NCI-H2196 (cell line): Measurements from ENCODE around the gene BTBD9.

Experiments
- DNase-seq: peaks from one replicate; lab custom pipeline; 2025; ENCODE audit not compliant: unreplicated experiment; lab: John Stamatoyannopoulos, UW

Gene BTBD9

GRCh38 chr6:38214159-38214558, 425.6 kb downstream of the BTBD9 start:
- DNase-seq = no peak

DNA sequence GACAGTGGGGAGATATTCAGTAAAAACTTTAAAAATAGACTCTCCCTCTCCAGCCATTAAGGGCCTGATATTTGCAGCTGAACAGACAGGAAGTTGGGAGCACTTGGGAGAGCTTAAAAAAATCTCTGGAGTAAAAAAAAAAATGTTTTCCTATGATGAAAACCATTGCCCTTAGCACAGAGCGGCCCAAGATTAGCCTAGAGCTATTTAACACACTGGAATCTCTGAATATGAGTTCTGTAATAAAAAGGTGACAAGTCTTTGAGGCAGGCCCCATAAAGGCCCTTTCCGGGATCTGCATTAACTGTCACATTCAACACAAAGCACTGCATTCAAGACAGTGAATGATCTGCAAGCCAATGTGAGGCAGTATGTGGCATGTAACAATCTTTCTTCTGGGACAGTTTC, 426.5 kb downstream of the BTBD9 start:
- DNase-seq = no peak

DNA sequence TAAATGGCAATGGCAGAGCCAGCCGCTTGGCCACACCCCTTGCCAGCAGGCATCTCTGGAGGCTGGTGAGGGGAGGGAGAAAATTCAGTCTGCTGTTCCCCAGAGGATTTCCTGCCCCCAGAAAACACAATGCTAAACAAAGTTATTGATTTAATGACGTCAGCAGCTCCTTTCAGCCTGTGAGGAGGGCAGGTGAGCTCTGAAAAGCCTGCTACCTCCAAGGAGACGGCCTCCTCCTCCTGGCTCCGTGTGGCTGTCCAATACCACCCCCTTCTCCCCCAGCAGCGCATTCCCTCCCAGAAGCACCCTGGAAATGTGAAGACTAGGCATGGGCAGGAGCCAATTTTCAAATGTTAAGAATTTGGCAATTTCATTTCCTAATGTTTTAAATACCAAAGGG, 427.1 kb downstream of the BTBD9 start:
- peak; percentile 75 for DNase-seq

- DNase-seq = no peak
Measured at GRCh38 chr6:38212116-38212515, 427.6 kb downstream of the BTBD9 start.

- no peak for DNase-seq
Measured at GRCh38 chr6:38209371-38210260, 430.1 kb downstream of the BTBD9 start.

GRCh38 chr6:38208028-38208427, 431.7 kb downstream of the BTBD9 start:
- no peak for DNase-seq

- no peak for DNase-seq
Measured at GRCh38 chr6:38207375-38207774, 432.4 kb downstream of the BTBD9 start.

- no peak for DNase-seq
Measured at GRCh38 chr6:38198219-38198618, 441.5 kb downstream of the BTBD9 start.

- DNase-seq = no peak
Measured at GRCh38 chr6:38195113-38195635, 444.6 kb downstream of the BTBD9 start.

- no peak for DNase-seq
Measured at GRCh38 chr6:38194589-38194988, 445.1 kb downstream of the BTBD9 start.

- DNase-seq = no peak
Measured at GRCh38 chr6:38194282-38194572, 445.5 kb downstream of the BTBD9 start.

DNA sequence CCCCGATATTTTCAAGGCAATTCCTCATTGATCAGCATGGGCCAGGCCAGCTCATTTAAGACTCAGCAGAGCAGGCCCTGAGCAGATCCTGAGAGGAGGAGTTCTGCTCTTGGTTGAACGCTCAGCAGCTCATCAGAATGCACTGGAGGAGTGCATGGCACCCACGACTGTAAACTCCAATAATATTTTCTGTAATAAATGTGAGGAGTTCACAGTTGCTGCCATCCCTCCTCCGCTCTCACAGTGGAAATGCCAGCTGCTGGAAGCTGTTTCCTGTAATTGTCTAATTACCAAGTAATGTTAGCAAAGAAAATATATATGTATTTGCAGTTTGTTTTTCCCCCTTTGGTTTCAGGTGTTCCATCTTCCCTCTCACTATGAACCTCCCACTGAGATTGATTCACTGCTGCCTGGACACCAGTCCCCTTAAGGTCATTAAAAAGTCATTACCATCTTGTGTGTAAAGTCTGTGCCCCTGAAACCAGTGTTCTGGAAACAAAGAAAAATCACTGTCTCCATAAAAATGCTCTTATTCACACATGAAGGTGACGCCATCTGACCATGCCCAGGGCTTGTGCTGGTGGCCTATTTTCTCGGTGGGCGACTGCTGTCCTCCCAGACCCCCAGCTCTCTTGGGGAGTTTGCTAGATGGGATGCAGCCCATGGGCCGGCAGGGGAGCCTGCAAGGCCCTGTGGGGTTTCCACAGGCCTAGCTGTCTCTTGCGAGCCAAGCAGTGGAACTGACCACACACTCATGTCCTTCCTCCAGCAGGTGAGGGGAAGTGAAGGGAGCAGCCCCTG, 446.0 kb downstream of the BTBD9 start:
- no peak for DNase-seq

- no peak for DNase-seq
Measured at GRCh38 chr6:38193051-38193450, 446.7 kb downstream of the BTBD9 start.

- DNase-seq = no peak
Measured at GRCh38 chr6:38192487-38192886, 447.2 kb downstream of the BTBD9 start.

GRCh38 chr6:38192011-38192410, 447.7 kb downstream of the BTBD9 start:
- no peak for DNase-seq

- no peak for DNase-seq
Measured at GRCh38 chr6:38191418-38191817, 448.3 kb downstream of the BTBD9 start.

DNA sequence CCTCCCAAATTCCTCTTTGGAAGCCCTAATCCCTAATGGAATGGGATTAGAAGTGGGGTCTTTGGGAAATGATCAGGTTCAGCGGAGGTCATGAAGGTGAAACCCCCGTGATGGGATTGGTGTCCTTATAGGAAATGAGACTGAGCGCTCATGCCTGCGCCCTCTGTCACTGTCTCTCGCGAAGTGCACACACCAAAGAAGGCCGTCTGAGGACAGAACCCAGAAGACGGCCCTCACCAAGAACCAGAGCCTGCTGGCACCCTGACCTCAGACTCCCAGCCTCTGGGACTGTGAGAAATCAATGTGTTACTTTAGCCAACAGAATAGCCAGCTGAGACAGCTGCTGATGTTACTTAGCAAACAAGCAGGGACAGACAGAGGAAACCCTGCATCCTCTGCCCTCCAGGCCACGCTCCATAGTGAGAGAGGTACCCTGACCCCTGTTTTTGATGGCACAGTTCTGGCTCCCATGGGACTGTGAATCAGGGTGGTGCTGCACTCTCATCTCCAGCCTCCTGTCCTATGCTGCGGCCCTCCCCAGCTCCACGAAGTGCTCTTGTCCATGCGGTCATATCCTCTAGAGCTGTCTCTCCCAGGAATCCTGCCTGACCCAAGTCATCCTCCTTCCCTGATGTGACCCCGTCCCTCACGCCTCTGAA, 450.9 kb downstream of the BTBD9 start:
- DNase-seq = no peak

GRCh38 chr6:38187811-38188590, 451.7 kb downstream of the BTBD9 start:
- no peak for DNase-seq

DNA sequence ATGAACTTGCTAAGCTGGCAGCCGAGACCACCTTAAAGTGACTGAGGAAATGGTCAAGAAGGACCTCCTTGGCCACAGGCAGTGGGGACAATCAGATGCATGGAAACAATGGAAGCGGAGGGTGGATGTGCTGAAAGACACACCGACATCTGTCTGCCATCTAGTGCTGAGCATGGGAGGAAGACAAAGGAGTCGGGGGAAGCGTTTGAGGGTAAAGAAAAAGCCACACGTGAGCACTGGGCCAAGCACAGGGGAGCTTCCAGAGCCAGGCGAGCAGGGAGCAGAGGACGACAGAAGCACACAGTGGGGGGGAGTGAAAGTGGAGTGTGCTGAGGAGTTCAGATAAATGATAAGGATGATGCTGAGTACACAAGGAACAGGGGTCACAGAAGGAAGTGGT, 452.4 kb downstream of the BTBD9 start:
- no peak for DNase-seq

DNA sequence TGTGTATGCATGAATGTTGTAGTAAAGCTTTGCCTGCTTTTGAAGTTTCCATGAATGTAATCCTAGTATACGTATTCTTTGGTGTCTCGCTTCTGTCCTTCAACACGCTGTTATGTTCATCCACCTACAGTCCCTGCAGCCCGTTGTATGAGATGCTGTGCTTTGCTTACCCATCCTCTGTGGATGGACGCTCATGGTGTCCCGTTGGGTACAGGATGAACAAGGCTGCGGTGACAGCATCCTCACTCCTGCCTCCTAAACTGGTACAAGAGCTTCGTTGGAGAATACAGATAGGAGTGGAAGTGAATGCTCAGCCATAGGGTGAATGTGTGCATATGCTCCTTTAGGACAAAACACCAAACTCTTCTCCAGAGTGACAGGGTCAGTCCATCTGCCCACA, 454.0 kb downstream of the BTBD9 start:
- DNase-seq = no peak

GRCh38 chr6:38185244-38185643, 454.5 kb downstream of the BTBD9 start:
- DNase-seq = no peak
